GM12864 (cell line): ENCODE results near the gene CCM2.

ENCODE experiments used
- DNase-seq: peaks from one replicate; pipeline ENCODE4 v3.0.0-alpha.2; 2011; ENCODE audit warnings: low read depth
- H3K4me3 ChIP-seq: 2 replicates; pipeline ENCODE4 v1.5.1; 2011; ENCODE audit warnings: mild to moderate bottlenecking, low read depth, low read length, control low read depth
- TF ChIP-seq, protein P1 (sequence below): IDR thresholded peaks from 2 replicates; pipeline ENCODE4 v1.5.1; 2011; ENCODE audit warnings: low read depth, mild to moderate bottlenecking, moderate library complexity, low read length, control low read depth, inconsistent platforms; ENCODE audit errors: missing control alignments

Gene CCM2

GRCh38 chr7:45007571-45008328 lies 7.7 kb downstream of the CCM2 start:
- no peak overlapping the region for H3K4me3 ChIP-seq

DNA sequence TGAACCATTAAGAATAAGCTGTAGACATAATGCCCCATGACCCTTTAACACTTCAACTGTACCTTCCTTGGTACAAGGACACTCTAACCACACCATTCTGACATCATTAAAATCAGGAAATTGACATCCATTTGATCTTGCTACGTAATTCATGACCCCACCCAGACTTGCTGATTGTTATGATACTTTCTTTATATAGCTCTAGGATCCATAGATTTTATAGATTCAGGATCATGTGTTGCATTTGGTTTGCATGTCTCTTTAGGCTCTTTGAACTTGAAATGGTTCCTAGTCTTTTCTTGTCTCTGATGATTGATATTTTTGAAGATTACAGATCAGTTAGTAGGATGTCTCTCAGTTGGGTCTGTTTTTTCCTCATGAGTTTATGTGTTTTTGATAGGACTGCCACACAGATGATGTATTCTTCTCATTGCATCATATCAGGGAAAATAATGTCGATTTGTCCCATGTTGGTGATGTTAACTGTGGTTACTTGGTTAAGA lies 13.5 kb downstream of the CCM2 start:
- TF ChIP-seq, protein P1, sequence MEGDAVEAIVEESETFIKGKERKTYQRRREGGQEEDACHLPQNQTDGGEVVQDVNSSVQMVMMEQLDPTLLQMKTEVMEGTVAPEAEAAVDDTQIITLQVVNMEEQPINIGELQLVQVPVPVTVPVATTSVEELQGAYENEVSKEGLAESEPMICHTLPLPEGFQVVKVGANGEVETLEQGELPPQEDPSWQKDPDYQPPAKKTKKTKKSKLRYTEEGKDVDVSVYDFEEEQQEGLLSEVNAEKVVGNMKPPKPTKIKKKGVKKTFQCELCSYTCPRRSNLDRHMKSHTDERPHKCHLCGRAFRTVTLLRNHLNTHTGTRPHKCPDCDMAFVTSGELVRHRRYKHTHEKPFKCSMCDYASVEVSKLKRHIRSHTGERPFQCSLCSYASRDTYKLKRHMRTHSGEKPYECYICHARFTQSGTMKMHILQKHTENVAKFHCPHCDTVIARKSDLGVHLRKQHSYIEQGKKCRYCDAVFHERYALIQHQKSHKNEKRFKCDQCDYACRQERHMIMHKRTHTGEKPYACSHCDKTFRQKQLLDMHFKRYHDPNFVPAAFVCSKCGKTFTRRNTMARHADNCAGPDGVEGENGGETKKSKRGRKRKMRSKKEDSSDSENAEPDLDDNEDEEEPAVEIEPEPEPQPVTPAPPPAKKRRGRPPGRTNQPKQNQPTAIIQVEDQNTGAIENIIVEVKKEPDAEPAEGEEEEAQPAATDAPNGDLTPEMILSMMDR: no peak
- no peak for DNase-seq
- H3K4me3 ChIP-seq: no peak overlapping the region

More at GRCh38 chr7:45007571-45008328, 7.7 kb downstream of the CCM2 start:
- TF ChIP-seq, protein P1: no peak
- DNase-seq: no peak

DNA sequence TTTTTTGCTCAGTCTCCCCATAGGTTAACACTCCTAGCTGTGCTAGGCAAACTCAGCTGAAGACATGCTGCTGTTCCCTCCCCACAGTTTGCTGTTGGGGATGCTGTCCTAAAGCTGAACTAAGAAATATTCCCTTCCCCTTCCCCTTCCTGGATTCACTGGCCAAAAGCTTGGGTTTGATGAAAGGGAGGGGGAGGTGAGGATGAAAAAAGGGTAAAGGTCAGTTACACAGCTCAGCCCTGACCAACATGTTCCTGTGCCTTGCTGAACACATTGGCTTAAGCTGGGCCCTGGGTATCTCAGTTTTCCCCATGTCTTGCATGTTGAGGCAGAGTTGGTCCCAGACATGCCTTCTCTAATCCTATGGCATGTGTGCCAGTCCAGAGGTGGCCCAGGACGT lies 15.3 kb downstream of the CCM2 start:
- TF ChIP-seq, protein P1: no peak
- DNase-seq: no peak
- H3K4me3 ChIP-seq: no peak overlapping the region

GRCh38 chr7:45017253-45017652 lies 17.3 kb downstream of the CCM2 start:
- TF ChIP-seq, protein P1: no peak

DNA sequence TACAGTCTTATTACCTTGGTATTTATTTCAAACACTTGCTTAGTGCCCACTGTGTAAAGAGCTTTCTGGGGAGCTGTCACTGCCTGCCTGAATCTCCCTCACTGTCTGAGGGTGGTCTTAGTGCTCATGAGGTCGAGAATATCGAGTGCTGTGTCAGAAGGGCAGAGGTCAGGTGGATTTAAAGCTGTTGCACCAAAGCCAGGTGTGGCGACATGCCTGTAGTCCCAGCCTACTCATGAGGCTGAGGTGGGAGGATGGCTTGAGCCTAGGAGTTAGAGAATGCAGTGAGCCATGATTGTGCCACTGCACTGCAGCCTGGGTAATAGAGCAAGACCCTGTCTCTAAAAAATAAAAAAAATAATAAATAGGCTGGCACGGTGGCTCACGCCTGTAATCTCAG lies 20.9 kb downstream of the CCM2 start:
- no peak for DNase-seq
- TF ChIP-seq, protein P1: no peak

More at GRCh38 chr7:45017253-45017652, 17.3 kb downstream of the CCM2 start:
- no peak overlapping the region for H3K4me3 ChIP-seq
- no peak for DNase-seq

DNA sequence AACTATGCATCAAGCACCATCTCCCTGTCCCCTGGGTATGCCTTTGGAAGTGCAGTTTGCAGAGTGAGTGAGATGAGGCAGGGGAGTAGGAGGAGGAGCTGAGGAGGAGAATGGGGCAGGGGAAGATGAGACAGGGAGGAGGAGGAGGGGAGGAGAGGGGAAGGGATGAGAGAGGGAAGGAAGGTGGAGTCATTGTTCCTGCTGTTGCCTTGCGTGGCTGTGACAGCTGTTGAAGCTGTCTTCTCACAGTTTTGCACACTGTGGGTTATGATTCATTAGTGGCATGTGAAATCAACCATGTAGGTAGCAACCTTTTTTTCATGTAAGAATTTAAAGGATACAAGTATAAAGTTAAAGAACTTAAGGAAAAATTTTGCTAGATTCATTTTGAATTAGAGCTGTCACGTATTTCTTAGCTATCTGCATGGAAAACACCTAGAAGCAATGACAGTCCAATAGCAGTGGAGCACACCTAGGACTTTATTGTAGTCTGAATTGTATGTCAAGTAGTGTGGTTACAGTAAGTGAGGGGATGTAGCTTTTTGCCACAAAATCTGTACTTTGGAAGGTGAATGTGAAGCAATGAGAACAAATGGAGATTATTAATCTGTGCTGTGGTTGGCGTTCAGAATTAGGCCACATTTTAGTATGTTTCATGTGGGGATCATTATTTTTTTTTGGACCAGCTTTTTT lies 21.7 kb downstream of the CCM2 start:
- TF ChIP-seq, protein P1: no peak
- H3K4me3 ChIP-seq: no peak overlapping the region
- DNase-seq: no peak

More for the DNA sequence above, 20.9 kb downstream of the CCM2 start:
- no peak overlapping the region for H3K4me3 ChIP-seq
